ENCODE data around the gene TFAP2C.

TFAP2C gene

GRCh38 chr20:56628873-56629463, at the start of gene TFAP2C:
Gene TFAP2C (plus strand): TSS chr20:56629306. CDS start chr20:56629545, 239 bp downstream.
- no peak within 1 kb of the TSS for H3K4me3 ChIP-seq (replicated peaks; ENCODE audit: low read depth, low read length)
- H3K36me3 ChIP-seq (ENCODE audit: control insufficient read depth, insufficient read depth, low read length): no peaks in the 10 kb centered on the region
- no peak for TF ChIP-seq CTCF (IDR thresholded peaks at IDR 0.05; ENCODE audit: insufficient read depth, low read length, poor library complexity, severe bottlenecking)
- no peaks in the 10 kb centered on the region; the same call in none of the 2 replicates for H3K27me3 ChIP-seq (replicated peaks; ENCODE audit: control insufficient read depth, insufficient read depth, low read length)
- DNase-seq (ENCODE audit: extremely low read depth, insufficient read length): peak; percentile 17

- TF ChIP-seq CTCF (IDR thresholded peaks at IDR 0.05; ENCODE audit: insufficient read depth, low read length, poor library complexity, severe bottlenecking): no peak
- H3K4me3 ChIP-seq (replicated peaks; ENCODE audit: low read depth, low read length): no peak overlapping the region
- H3K36me3 ChIP-seq (ENCODE audit: control insufficient read depth, insufficient read depth, low read length): no peaks in the 10 kb centered on the region
Measured at GRCh38 chr20:56580226-56580625, 48.9 kb upstream of the TFAP2C start.

GRCh38 chr20:56581701-56582100, 47.4 kb upstream of the TFAP2C start:
- no peak for TF ChIP-seq CTCF (IDR thresholded peaks at IDR 0.05; ENCODE audit: insufficient read depth, low read length, poor library complexity, severe bottlenecking)
- no peak overlapping the region for H3K4me3 ChIP-seq (replicated peaks; ENCODE audit: low read depth, low read length)
- H3K36me3 ChIP-seq (ENCODE audit: control insufficient read depth, insufficient read depth, low read length): no peaks in the 10 kb centered on the region
- DNase-seq (ENCODE audit: extremely low read depth, insufficient read length): no peak
- no peaks in the 10 kb centered on the region for H3K27me3 ChIP-seq (replicated peaks; ENCODE audit: control insufficient read depth, insufficient read depth, low read length)

More at GRCh38 chr20:56580226-56580625, 48.9 kb upstream of the TFAP2C start:
- DNase-seq (ENCODE audit: extremely low read depth, insufficient read length): no peak
- no peaks in the 10 kb centered on the region for H3K27me3 ChIP-seq (replicated peaks; ENCODE audit: control insufficient read depth, insufficient read depth, low read length)

GRCh38 chr20:56582542-56582941, 46.6 kb upstream of the TFAP2C start:
- no peak for TF ChIP-seq CTCF (IDR thresholded peaks at IDR 0.05; ENCODE audit: insufficient read depth, low read length, poor library complexity, severe bottlenecking)
- no peaks in the 10 kb centered on the region for H3K27me3 ChIP-seq (replicated peaks; ENCODE audit: control insufficient read depth, insufficient read depth, low read length)
- H3K4me3 ChIP-seq (replicated peaks; ENCODE audit: low read depth, low read length): no peak overlapping the region
- DNase-seq (ENCODE audit: extremely low read depth, insufficient read length): no peak
- H3K36me3 ChIP-seq (ENCODE audit: control insufficient read depth, insufficient read depth, low read length): no peaks in the 10 kb centered on the region

- TF ChIP-seq CTCF (IDR thresholded peaks at IDR 0.05; ENCODE audit: insufficient read depth, low read length, poor library complexity, severe bottlenecking): no peak
- no peak overlapping the region for H3K4me3 ChIP-seq (replicated peaks; ENCODE audit: low read depth, low read length)
- no peaks in the 10 kb centered on the region for H3K36me3 ChIP-seq (ENCODE audit: control insufficient read depth, insufficient read depth, low read length)
- DNase-seq (ENCODE audit: extremely low read depth, insufficient read length): no peak
- no peaks in the 10 kb centered on the region for H3K27me3 ChIP-seq (replicated peaks; ENCODE audit: control insufficient read depth, insufficient read depth, low read length)
Measured at GRCh38 chr20:56584916-56585315, 44.2 kb upstream of the TFAP2C start.

Data from GM06990 (cell line).